KMS-11 (cell line): ENCODE results near the gene TNFRSF6B.

Source experiments
- H2AFZ ChIP-seq: fragments of 200-600 bp; sonication (generic); 2 replicates; pipeline ENCODE4 v1.6.1; 2016; ENCODE audit warnings: antibody characterized with exemption, mixed run types, low read depth
- H3K27ac ChIP-seq: fragments of 200-600 bp; sonication (generic); 2 replicates; pipeline ENCODE4 v1.6.1; 2016; ENCODE audit warnings: mild to moderate bottlenecking, mixed run types
- H3K27me3 ChIP-seq: fragments of 200-600 bp; sonication (generic); 2 replicates; pipeline ENCODE4 v1.6.1; 2017; ENCODE audit warnings: mild to moderate bottlenecking, low read depth, mixed run types, moderate library complexity; ENCODE audit not compliant: insufficient read depth
- H3K36me3 ChIP-seq: fragments of 200-600 bp; sonication (generic); 2 replicates; pipeline ENCODE4 v1.6.1; 2017; ENCODE audit warnings: mild to moderate bottlenecking, mixed run types; ENCODE audit not compliant: insufficient read depth
- H3K4me1 ChIP-seq: fragments of 200-600 bp; sonication (generic); 2 replicates; pipeline ENCODE4 v1.6.1; 2016; ENCODE audit warnings: mild to moderate bottlenecking, low read depth, mixed run types; ENCODE audit not compliant: poor library complexity, severe bottlenecking
- H3K4me2 ChIP-seq: fragments of 200-600 bp; sonication (generic); 2 replicates; pipeline ENCODE4 v1.7.0; 2016; ENCODE audit warnings: mild to moderate bottlenecking, mixed run types
- H3K4me3 ChIP-seq: fragments of 200-600 bp; sonication (generic); IDR thresholded peaks from 2 replicates; pipeline ENCODE4 v1.6.1; 2017; ENCODE audit warnings: low read depth, low read length, mixed read lengths; ENCODE audit not compliant: insufficient read depth
- H3K79me2 ChIP-seq: fragments of 200-600 bp; sonication (generic); 2 replicates; pipeline ENCODE4 v1.6.1; 2016; ENCODE audit warnings: low read depth, mixed run types; ENCODE audit not compliant: insufficient read depth
- H3K9ac ChIP-seq: fragments of 200-600 bp; sonication (generic); 2 replicates; pipeline ENCODE4 v1.6.1; 2016; ENCODE audit warnings: mild to moderate bottlenecking, mixed run types
- H4K20me1 ChIP-seq: fragments of 200-600 bp; sonication (generic); 2 replicates; pipeline ENCODE4 v1.6.1; 2016; ENCODE audit warnings: mild to moderate bottlenecking, mixed run types; ENCODE audit not compliant: insufficient read depth
- TF ChIP-seq, protein P1 (sequence below): fragments of 200-600 bp; sonication (generic); conservative IDR thresholded peaks from 2 replicates; pipeline ENCODE4 v1.6.1; 2017; ENCODE audit warnings: low read depth, mild to moderate bottlenecking, antibody characterized with exemption, low read length, moderate library complexity, mixed read lengths

Gene TNFRSF6B

DNA sequence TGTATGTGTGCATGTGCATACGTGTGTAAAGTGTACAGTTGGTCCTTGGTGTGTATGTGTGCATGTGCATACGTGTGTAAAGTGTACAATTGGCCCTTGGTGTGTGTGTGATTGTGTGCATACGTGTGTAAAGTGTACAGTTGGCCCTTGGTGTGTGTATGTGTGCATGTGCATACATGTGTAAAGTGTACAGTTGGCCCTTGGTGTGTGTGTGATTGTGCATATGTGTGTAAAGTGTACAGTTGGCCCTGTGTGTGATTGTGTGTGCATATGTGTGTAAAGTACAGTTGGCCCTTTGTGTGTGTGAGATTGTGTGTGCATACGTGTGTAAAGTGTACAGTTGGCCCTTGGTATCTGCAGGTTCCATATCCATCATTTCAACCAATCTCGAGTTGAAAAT, 35.0 kb downstream of the TNFRSF6B start:
- H3K36me3 ChIP-seq: no peaks in the 10 kb centered on the region
- no peak overlapping the region for H2AFZ ChIP-seq
- TF ChIP-seq, protein P1, sequence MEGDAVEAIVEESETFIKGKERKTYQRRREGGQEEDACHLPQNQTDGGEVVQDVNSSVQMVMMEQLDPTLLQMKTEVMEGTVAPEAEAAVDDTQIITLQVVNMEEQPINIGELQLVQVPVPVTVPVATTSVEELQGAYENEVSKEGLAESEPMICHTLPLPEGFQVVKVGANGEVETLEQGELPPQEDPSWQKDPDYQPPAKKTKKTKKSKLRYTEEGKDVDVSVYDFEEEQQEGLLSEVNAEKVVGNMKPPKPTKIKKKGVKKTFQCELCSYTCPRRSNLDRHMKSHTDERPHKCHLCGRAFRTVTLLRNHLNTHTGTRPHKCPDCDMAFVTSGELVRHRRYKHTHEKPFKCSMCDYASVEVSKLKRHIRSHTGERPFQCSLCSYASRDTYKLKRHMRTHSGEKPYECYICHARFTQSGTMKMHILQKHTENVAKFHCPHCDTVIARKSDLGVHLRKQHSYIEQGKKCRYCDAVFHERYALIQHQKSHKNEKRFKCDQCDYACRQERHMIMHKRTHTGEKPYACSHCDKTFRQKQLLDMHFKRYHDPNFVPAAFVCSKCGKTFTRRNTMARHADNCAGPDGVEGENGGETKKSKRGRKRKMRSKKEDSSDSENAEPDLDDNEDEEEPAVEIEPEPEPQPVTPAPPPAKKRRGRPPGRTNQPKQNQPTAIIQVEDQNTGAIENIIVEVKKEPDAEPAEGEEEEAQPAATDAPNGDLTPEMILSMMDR: no peak
- H3K4me1 ChIP-seq: peaks cover 82% of the 10 kb centered on the region
- H3K4me2 ChIP-seq: peak overlapping the region; percentile 70
- H3K4me3 ChIP-seq: no peak overlapping the region
- H3K27me3 ChIP-seq: no peaks in the 10 kb centered on the region
- no peak overlapping the region for H3K9ac ChIP-seq
- H3K27ac ChIP-seq: peak overlapping the region; percentile 98
- peaks cover 23% of the 10 kb centered on the region for H3K79me2 ChIP-seq
- no peaks in the 10 kb centered on the region for H4K20me1 ChIP-seq

DNA sequence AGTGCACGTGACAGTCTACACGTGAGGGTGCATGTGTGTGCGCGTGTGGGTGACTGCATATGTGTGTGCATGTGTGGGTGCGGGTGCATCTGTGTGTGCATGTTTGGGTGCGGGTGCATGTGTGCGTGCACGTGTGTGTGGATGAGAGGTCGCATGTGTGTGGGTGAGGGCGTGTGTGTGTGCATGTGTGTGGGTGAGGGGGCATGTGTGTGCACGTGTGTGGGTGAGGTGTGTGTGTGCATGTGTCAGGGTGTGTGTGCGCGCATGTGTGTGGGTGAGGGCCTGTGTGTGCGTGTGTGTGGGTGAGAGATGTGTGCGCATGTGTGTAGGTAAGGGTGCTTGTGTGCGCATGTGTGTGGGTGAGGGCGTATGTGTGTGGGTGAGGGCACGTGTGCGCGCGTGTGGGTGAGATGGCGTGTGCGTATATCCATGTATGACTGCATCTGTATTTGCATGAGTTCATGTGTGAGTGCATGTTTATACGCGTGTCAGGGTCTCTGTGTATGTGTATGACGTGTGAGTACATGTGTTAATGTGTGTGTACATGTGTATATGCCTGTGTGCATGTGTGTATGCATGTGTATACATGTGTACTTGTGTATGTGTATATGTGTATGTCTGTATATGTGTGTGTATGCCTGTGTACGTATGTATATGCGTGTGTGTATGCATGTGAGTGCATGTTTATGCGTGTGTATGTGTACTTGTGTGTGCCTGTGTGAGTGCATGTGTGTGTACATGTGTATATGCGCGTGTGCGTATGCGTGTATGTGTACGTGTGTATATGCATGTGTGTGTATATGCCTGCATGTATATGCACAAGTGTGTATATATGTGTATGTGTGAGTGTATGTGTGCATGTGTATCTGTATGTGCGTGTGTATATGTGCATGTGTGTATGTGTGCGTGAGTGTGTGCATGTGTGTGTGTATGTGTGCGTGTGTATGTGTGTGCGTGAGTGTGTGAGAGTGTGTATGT, 36.0 kb downstream of the TNFRSF6B start:
- TF ChIP-seq, protein P1: no peak
- peak overlapping the region; percentile 7; the same call in 1 of the 2 replicates for H3K4me2 ChIP-seq
- H3K4me1 ChIP-seq: peaks cover 72% of the 10 kb centered on the region
- H3K4me3 ChIP-seq: no peak overlapping the region
- no peaks in the 10 kb centered on the region for H3K36me3 ChIP-seq
- H3K27me3 ChIP-seq: no peaks in the 10 kb centered on the region
- no peaks in the 10 kb centered on the region for H4K20me1 ChIP-seq
- no peak overlapping the region for H3K9ac ChIP-seq
- H3K27ac ChIP-seq: no peak overlapping the region
- peaks cover 24% of the 10 kb centered on the region for H3K79me2 ChIP-seq
- no peak overlapping the region for H2AFZ ChIP-seq

DNA sequence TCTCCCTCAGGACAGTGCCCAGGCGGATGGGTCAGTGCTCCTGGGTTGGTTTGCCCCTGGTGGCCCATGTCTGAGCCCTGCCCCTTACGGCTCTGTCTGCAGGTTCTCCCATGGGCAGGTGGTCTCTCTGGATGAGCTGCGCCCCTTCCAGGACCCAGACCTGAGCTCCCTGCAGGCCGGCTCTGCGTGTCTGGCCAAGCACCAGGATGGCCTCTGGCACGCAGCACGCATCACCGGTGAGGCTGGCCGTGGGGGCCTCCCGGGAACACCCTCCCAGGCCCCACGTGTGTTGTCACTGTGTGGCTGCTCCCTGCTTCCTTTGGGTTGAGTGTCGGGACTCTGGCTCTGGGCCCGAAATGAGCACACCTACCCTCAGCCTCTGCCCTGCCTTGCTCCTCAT, 36.7 kb downstream of the TNFRSF6B start:
- no peak overlapping the region for H3K4me2 ChIP-seq
- no peak overlapping the region for H3K9ac ChIP-seq
- no peaks in the 10 kb centered on the region for H3K36me3 ChIP-seq
- peaks cover 67% of the 10 kb centered on the region for H3K4me1 ChIP-seq
- H3K79me2 ChIP-seq: peaks cover 24% of the 10 kb centered on the region
- no peak overlapping the region for H3K27ac ChIP-seq
- TF ChIP-seq, protein P1: no peak
- H2AFZ ChIP-seq: no peak overlapping the region
- no peaks in the 10 kb centered on the region for H3K27me3 ChIP-seq
- H4K20me1 ChIP-seq: no peaks in the 10 kb centered on the region
- no peak overlapping the region for H3K4me3 ChIP-seq

DNA sequence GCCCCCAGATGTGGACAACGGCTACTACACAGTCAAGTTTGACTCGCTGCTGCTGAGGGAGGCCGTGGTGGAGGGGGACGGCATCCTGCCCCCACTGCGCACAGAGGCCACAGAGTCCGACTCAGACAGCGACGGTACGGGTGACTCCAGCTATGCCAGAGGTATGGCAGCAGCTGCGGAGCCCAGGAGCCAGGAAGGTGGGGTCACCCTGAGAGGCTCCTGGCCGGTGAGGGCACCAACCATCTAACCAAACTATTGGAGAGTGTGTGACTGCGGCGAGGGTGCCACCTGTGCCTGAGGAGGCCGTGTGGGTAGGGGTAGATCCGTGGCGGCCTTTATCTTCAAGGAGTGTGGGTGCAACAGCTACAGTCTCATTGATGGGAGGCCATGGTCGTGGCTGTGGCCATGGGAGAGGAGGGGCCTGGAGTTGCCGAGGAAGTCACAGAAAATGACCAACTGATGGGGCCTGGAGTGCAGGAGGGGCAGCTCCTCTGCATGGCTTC, 37.2 kb downstream of the TNFRSF6B start:
- H3K4me3 ChIP-seq: no peak overlapping the region
- H3K27me3 ChIP-seq: no peaks in the 10 kb centered on the region
- H3K4me1 ChIP-seq: peaks cover 67% of the 10 kb centered on the region
- no peak overlapping the region for H2AFZ ChIP-seq
- H3K27ac ChIP-seq: no peak overlapping the region
- peaks cover 24% of the 10 kb centered on the region for H3K79me2 ChIP-seq
- no peak overlapping the region for H3K9ac ChIP-seq
- no peak overlapping the region for H3K4me2 ChIP-seq
- no peaks in the 10 kb centered on the region for H4K20me1 ChIP-seq
- no peaks in the 10 kb centered on the region for H3K36me3 ChIP-seq
- TF ChIP-seq, protein P1: no peak
